Measurements from ENCODE around the gene GSTM2.

DNA sequence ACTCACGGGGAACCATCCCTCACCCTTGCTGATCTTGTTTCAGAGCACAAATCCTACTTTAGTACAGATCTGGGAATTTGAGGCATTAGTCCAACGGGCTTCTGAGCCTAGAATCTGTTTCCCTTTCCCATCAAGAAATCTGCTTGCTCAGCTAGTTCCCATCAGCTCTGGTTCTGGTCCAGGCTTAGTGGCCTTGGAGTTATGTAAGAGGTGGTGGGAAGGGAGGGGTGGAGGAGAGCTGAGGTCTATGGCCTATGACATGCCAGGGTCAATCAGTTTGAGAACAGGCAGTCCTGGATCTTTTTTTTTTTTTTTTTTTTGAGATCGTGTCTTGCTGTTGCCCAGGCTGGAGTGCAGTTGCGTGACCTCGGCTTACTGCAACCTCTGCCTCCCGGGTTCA is 23.9 kb downstream of the GSTM2 start:
- TF ChIP-seq, protein P1, sequence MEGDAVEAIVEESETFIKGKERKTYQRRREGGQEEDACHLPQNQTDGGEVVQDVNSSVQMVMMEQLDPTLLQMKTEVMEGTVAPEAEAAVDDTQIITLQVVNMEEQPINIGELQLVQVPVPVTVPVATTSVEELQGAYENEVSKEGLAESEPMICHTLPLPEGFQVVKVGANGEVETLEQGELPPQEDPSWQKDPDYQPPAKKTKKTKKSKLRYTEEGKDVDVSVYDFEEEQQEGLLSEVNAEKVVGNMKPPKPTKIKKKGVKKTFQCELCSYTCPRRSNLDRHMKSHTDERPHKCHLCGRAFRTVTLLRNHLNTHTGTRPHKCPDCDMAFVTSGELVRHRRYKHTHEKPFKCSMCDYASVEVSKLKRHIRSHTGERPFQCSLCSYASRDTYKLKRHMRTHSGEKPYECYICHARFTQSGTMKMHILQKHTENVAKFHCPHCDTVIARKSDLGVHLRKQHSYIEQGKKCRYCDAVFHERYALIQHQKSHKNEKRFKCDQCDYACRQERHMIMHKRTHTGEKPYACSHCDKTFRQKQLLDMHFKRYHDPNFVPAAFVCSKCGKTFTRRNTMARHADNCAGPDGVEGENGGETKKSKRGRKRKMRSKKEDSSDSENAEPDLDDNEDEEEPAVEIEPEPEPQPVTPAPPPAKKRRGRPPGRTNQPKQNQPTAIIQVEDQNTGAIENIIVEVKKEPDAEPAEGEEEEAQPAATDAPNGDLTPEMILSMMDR (conservative IDR thresholded peaks at IDR 0.05; ENCODE audit: low read depth, low read length) = no peak
- no peak for TF ChIP-seq EZH2 (IDR thresholded peaks at IDR 0.05; ENCODE audit: borderline replicate concordance, low read depth, low read length, poor library complexity, severe bottlenecking)
